Measurements from ENCODE around the gene CYTH3.

DNA sequence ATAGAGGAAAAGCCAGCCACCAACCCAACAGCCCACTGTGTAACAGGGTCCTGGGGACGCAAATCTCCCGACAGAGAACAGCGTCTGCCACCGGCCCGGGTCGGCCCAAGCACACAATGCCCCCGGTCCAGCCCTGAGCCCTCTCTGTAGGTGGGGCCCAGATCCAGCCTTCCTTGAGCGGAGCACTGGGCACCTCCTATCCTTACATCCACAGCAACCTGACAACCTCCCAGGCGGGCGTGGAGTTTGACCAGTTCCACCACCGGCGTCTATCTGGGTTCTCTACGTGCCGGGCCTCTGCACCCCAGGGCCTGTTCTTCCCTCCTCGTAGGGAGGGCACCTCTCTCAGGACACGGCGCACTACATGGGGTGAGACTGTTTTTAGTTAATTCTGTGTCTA, 109.0 kb downstream of the CYTH3 start:
- TF ChIP-seq, protein P1, sequence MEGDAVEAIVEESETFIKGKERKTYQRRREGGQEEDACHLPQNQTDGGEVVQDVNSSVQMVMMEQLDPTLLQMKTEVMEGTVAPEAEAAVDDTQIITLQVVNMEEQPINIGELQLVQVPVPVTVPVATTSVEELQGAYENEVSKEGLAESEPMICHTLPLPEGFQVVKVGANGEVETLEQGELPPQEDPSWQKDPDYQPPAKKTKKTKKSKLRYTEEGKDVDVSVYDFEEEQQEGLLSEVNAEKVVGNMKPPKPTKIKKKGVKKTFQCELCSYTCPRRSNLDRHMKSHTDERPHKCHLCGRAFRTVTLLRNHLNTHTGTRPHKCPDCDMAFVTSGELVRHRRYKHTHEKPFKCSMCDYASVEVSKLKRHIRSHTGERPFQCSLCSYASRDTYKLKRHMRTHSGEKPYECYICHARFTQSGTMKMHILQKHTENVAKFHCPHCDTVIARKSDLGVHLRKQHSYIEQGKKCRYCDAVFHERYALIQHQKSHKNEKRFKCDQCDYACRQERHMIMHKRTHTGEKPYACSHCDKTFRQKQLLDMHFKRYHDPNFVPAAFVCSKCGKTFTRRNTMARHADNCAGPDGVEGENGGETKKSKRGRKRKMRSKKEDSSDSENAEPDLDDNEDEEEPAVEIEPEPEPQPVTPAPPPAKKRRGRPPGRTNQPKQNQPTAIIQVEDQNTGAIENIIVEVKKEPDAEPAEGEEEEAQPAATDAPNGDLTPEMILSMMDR (IDR thresholded peaks at IDR 0.05) = no peak
- no peak for TF ChIP-seq EP300 (IDR thresholded peaks at IDR 0.05)

Data from ovary (tissue), 3 donors.